Measurements from ENCODE around the gene CD38.
"Not testable (repeated sequence)": the region's sequence is repeated elsewhere in the genome, so short reads cannot be mapped to it uniquely, and the experiment has no call there.

The CD38 gene

DNA sequence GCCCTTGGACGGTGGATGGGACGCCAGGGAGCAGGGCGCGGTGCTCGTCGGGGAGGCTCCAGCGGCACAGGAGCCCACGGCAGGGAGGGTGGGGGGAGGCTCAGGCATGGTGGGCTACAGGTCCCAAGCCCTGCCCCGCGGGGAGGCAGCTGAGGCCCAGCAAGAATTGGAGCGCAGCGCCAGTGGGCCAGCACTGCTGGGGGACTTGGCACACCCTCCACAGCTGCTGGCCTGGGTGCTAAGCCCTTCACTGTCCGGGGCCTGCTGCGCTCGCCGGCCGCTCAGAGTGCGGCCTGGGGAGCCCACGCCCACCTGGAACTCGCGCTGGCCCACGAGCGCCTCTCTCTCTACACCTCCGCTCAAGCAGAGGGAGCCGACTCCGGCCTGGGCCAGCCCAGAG is 8.6 kb downstream of the CD38 start:
- in situ Hi-C loops (cut with HindIII; ENCODE audit: low pct_ligation_motif_present, low pct_unique_long_range_greater_than_20kb, low sequenced_read_pairs), result no loop called here
- DNase-seq, result no peak

DNA sequence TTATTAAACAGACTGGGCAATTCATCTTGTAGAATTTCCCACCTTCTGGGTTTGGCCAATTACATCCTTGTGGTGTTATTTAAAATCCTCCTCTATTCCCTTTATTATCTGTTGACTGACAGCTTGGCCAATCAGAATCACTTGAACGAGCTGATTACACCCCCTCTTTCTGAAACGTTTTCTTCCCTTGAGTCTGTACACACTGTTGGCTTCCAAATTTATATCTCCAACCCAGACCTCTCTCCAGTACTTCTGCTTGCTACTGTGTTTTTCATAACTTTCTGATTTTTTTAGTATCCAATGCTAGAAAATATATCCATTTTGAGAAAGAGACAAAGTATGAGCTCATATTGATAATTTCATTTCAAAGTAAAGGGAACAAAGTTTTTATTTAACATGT is 14.8 kb downstream of the CD38 start:
- in situ Hi-C loops (cut with HindIII; ENCODE audit: low pct_ligation_motif_present, low pct_unique_long_range_greater_than_20kb, low sequenced_read_pairs), result no loop called here
- DNase-seq, result no peak

DNA sequence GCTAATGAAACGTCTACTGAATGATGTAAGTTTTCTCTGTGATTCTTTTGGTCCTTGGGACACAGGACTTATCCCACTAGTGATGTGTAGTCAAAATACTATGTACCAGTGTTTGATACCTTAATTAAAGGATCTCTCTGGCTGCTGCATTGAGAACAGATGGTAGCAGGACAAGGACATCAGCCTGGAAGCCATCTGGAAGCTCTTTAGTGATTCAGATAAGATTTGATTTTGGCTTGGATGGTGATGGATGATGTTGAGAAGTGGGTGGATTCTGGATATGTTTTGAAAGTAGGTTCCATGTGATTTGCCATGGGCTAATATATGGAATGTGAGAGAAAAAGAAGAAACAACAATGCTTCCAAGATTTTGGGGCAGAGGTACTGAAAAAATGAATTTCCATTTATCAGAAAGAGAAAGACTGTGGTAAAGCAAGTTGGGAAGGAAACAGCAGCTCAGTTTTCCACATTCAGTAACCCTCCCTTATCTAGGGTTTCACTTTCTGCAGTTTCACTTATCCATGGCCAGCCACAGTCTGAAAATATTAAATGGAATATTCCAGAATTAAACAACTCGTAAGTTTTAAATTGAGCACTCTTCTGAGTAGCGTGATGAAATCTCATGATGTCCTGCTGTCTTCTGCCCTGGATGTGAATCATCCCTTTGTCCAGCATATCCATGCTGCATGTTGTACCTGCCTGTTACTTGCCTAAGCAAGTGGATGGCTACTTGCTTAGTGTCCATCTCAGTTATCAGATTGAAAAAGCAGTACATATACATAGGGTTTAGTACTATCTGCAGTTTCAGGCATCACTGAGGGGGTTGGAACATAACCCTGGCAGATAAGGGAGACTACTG is 15.6 kb downstream of the CD38 start:
- in situ Hi-C loops (cut with HindIII; ENCODE audit: low pct_ligation_motif_present, low pct_unique_long_range_greater_than_20kb, low sequenced_read_pairs), result no loop called here

DNA sequence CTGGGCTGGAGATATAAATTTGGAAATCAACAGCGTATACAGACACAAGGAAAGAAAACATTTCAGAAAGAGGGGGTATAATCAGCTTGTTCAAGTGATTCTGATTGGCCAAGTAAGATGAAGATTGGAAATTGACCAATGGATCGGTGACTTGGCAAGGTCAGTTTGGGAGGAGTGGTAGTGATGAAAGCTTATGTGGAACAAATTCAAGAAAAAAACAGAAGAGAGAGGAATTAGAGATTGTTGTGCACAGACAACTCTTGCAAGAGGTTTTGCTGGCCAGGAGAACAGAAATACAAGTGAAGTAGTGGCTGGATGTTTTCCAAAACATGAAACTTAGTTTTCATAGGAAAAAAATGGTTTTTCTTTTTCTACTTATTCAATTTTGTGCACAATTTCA is 16.3 kb downstream of the CD38 start:
- in situ Hi-C loops (cut with HindIII; ENCODE audit: low pct_ligation_motif_present, low pct_unique_long_range_greater_than_20kb, low sequenced_read_pairs), result no loop called here
- no peak for DNase-seq

More for the DNA sequence above, 15.6 kb downstream of the CD38 start:
- no peak for DNase-seq

DNA sequence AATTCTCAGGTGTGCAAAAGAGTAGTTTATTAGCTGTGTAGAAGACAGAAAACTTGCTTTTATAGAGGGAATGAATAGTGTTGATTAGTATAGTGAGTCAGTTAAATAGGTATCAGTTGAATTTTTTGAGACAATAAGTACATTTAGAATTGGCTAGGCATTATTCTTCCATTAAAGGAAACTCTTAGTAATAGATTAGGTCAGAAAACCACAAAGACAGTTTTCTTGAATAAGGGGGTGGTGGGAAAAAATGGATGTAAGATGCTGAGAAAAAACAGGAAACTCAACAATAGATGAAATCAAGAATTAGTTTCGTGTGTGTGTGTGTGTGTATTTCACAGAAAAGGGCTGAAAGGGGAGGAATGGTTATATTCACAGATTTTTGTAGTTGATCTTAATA is 16.8 kb downstream of the CD38 start:
- no peak for DNase-seq
- in situ Hi-C loops (cut with HindIII; ENCODE audit: low pct_ligation_motif_present, low pct_unique_long_range_greater_than_20kb, low sequenced_read_pairs), result no loop called here

DNA sequence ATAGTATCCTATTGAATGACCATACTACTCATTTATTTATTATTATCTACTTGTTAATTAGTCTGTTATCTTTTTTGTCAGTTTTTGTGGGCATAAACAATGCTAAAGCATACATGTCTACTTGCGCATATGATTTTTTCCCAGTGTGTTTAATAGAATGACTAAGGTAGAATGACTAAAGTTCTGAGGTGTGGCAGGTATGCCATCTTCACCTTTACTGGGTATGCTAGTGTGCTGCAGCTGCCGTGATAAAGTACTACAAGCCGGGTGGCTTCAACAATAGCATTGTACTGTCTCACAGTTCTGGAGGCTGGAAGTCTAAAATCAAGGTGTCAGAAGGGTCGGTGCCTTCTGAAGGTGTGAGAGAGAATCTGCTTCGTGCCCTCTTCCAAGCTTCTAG is 19.2 kb downstream of the CD38 start:
- in situ Hi-C loops (cut with HindIII; ENCODE audit: low pct_ligation_motif_present, low pct_unique_long_range_greater_than_20kb, low sequenced_read_pairs), result no loop called here

DNA sequence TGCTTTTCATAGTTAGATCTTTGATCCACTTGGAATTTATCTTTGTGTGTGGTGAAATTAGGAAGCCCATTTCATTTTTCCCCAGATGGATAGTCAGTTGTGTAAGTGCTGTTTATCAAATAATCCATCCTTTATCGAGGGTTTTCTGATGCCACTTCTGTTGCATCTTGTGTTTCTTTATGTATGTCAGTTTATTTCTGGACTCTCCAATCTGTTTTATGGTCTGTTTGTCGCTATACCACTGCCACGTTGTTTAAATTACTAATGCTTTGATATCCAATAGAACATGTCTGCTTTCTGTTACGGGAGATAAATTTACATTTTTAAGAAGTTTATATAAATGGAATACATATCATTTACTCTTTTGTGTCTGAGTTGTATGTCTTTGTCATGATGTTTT is 21.0 kb downstream of the CD38 start:
- no peak for DNase-seq
- in situ Hi-C loops (cut with HindIII; ENCODE audit: low pct_ligation_motif_present, low pct_unique_long_range_greater_than_20kb, low sequenced_read_pairs), result no loop called here

More for the DNA sequence above, 19.2 kb downstream of the CD38 start:
- DNase-seq, result no peak

DNA sequence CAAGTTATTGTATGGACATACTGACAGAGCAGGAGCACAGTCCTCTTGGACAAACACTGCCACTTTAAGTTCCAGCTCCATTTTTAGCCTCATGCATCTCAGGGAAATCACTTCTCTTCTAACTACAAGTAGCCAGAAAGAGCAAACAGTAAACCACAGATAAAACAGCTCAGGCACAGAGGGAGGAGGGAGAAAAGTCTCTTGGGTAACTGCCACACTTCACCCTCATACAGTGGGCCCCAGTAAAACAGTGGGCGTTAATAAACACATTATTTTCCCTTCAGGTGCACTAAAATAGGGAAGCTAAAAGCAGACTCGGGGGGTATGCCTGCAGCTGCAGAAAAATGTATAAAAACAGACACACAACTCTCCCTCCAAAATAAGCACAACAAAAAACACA is 21.6 kb downstream of the CD38 start:
- in situ Hi-C loops (cut with HindIII; ENCODE audit: low pct_ligation_motif_present, low pct_unique_long_range_greater_than_20kb, low sequenced_read_pairs), result no loop called here

DNA sequence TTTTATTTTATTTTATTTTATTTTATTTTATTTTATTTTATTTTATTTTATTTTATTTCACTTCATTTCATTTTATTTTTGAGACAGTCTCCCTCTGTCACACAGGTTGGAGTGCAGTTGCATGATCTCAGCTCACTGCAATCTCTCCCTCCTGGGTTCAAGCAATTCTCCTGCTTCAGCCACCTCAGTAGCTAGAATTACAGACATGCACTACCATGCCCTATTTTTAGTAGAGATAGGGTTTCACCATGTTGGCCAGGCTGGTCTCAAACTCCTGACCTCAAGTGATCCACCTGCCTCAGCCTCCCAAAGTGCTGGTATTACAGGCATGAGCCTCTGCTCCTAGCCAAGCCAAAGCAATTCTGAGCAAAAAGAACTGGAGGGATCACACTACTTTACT is 24.4 kb downstream of the CD38 start:
- DNase-seq; in situ Hi-C loops (cut with HindIII; ENCODE audit: low pct_ligation_motif_present, low pct_unique_long_range_greater_than_20kb, low sequenced_read_pairs): not testable (repeated sequence)

More for the DNA sequence above, 21.6 kb downstream of the CD38 start:
- no peak for DNase-seq

DNA sequence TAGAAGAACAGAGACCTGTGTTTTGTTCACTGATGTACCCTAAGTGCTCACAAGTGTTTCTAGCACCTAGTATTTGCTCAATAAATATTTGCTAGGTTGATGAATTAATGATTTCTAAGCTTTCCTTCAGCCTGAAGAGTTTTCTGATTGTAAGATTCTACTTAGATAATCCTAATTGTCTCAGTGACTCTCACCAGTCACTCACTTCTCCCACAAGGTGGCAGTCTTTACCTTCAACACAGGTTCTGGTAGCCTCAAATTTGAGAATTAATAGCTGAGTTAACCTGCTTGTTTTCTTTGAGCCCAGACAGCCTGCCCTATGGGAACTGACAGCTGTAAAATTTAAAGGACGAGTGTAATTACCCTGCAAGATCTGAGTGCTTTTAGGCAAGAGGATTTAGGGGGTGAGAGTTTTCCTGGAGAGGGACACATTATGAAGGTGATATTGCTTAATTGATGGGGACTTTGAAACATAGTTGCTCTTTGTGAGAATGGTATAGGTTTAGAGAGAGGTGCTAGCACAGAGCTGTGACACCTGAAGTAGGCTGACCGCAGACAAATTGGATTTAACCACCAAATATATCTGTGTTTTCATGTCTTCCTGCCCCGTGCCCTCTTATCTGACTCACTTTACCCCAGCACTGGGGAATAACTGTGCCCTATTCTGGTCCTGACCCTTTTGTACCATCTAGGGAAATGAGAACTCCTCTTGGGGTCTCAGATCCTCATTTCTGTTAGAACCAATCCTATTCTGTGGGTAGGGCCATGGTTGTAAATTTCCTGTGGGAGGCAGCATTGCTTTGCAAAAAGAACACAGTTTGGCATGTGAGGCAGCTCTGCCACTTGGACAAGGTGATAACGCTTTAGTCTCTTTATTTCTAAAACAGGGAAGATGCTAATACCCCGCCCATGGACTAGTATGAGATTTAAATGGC is 27.7 kb downstream of the CD38 start:
- peak; percentile 68 for DNase-seq
- in situ Hi-C loops (cut with HindIII; ENCODE audit: low pct_ligation_motif_present, low pct_unique_long_range_greater_than_20kb, low sequenced_read_pairs), result no loop called here

DNA sequence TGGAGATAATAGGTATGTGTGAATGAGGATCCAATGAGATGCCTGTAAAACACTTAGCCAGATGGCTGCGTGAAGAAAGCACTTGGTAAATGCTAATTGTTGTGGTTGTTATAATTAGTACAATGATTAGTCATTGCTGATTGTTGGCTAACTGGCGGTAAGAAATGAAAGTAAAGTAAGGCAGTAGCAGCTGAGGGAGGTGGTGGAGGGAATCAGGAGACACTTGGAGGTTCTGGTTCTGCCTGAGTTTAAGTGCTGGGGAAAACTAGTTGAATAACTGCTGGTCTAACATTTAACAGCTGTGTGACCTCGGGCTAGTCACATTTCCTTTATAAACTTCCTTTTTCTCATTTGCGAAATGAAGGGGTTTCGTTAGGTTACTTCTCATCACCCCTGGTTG is 30.9 kb downstream of the CD38 start:
- in situ Hi-C loops (cut with HindIII; ENCODE audit: low pct_ligation_motif_present, low pct_unique_long_range_greater_than_20kb, low sequenced_read_pairs), result no loop called here
- DNase-seq, result no peak

DNA sequence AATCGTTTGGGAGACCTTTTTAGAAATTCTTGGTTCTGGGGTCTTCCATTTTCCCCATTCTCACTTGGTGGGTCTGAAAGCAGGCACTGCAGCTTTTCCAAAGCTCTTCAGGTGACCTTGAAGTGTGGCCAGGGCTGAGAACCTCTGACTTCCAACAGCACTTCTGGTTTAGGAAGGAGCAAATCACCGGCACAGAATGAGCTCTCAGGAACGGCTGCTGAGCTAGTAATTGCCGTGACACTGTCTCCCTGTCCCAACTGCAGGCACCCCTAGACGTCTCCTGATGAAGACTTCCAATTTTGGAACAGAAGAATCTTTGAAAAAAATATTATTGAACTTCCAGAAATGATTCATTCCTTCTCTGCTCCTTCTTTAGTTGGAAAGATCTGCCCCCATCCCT is 31.3 kb downstream of the CD38 start:
- DNase-seq, result no peak
- in situ Hi-C loops (cut with HindIII; ENCODE audit: low pct_ligation_motif_present, low pct_unique_long_range_greater_than_20kb, low sequenced_read_pairs), result no loop called here

DNA sequence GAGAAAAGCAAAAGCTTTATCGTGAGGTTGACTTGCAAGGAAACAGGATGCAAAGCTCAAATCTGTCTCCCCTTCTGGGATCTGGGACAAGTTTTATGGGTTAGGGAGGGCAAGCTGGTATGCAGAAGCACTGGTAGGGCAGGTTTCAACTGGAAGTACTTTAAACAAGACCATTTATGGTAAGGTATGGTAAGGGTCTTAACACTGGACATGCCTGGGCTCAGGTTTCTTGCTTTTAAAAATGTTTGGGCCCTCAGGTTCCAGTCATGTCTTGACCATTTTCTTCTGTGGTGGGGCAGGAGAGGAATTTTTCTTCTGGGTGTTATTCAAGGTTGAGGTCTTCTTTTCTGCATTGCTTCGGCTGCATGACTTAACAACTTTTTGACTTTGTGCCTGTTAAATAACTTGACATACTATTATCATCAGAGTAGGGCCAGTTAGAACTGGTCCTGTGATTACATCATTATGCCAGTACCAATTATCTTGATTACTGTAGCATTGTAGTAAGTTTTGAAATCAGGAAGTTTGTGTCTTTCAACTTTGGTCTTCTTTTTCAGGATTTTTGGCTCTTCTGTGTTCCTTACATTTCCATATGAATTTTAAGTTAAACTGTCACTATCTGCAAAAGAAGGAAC is 33.7 kb downstream of the CD38 start:
- DNase-seq, result no peak
- in situ Hi-C loops (cut with HindIII; ENCODE audit: low pct_ligation_motif_present, low pct_unique_long_range_greater_than_20kb, low sequenced_read_pairs), result no loop called here

DNA sequence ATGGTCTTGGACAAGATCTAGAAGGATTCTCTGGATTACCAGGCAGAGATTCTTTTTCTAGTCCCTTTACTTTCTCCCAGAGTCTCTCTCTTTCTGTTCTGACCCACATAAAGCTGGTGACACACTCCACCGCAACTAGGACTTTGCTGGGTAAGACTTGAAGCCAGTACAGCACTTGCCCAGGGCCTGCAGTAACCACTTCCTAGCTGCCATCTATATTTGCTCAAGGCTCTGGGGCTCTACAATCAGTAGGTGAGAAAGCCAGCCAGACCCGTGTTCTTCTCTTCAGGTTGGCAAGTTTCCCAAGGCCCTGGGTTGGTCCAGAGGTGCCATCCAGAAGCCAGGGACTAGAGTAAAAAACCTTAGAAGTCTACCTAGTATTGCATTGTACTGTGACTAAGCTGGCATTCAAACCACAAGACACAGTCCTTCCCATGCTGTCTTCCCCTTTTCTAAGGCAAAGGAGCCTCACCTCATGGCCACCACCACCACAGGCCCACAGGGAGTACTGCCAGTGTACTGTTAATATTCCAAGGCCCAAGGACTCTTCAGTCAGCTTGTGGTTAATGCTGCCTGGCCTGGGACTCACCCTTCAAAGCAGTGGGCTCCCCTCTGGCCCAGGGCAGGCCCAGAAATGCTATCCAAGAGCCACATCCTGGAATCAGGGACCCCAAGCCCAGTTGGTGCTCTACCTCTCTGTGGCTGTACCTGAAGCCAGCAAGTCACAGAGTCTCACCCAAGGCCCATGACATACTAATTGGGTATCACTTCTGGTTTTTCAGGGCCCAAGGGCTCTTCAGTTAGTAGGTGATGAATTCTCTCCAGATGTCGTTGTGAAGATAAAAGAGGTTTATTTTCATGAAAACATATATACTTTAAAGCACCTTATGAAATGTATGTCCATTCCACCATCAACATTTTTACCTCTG is 54.7 kb downstream of the CD38 start:
- in situ Hi-C loops (cut with HindIII; ENCODE audit: low pct_ligation_motif_present, low pct_unique_long_range_greater_than_20kb, low sequenced_read_pairs), result no loop called here
- no peak for DNase-seq

DNA sequence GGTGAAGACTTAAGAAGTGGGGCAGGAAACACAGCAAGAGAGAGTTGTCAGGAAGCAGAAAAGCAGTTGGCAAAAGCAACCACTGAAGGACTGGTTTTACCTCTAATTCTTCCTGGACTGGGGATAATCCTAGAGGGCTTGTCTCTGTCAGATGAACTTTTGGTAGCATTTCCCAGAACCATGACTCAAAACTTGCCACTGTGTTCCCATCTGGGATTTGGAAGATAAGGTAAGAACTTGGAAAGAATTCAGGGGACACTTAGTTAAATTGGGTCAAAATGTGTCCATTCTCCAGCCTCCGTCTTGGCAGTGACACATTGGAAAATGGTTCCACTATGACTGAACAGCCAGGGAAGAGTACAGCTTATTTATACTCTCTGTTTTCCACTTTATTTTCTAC is 55.7 kb downstream of the CD38 start:
- in situ Hi-C loops (cut with HindIII; ENCODE audit: low pct_ligation_motif_present, low pct_unique_long_range_greater_than_20kb, low sequenced_read_pairs), result no loop called here
- DNase-seq, result no peak

DNA sequence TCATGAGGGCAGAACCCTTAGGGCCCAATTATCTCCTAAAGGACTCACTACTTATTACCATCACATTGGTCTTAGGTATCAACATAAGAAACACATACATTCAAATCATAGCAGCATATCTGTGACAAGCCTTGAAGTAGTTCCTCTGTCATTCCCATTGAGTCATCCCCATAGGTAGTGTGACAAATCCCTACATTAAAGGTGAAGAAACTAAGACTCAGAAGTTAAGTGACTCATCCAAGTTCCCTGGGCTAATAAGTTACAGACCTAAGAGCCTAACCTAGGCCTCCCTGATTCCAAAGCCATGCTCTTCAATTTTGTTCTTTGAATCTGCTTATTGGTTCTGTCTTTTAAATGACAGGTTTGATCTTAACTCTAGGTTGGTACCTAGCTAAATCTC is 58.2 kb downstream of the CD38 start:
- in situ Hi-C loops (cut with HindIII; ENCODE audit: low pct_ligation_motif_present, low pct_unique_long_range_greater_than_20kb, low sequenced_read_pairs), result no loop called here
- DNase-seq, result peak; percentile 75

DNA sequence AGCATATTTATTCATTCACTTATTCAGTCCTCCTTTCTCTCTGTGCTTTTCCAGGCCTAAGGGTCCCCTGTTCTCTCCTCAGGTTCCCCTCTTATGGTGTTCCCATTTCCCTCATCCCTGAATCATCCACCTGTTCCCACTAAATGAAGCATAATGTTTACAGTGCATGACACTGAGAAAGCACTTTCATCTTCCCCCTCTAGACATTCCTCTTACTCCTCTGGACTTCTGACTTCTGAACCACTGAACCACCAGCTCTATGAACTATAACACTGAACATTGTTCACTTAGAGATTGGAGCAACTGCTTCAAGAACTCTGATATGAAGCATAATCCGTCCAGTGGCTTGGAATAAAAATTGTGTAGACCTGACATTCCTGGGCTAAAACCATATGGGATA is 59.5 kb downstream of the CD38 start:
- in situ Hi-C loops (cut with HindIII; ENCODE audit: low pct_ligation_motif_present, low pct_unique_long_range_greater_than_20kb, low sequenced_read_pairs), result no loop called here
- no peak for DNase-seq

DNA sequence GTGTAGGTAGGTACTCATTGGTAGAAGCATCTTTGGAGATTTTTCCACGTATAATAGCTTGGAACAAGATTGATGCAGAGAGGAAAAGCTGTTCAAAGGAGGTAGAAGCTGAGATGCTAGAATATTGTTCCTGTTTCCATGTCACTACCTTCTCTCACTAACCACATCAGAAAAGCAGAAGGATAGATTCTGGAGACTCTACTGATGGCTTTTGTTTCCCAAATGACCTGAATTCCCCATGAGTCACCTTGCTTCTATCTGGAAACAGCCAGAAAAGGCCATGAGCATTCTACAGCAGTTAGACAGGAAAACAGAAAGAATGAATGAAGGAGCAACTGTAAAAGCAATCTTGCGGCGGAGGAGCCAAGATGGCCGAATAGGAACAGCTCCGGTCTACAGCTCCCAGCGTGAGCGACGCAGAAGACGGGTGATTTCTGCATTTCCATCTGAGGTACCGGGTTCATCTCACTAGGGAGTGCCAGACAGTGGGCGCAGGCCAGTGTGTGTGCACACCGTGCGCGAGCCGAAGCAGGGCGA is 63.1 kb downstream of the CD38 start:
- DNase-seq; in situ Hi-C loops (cut with HindIII; ENCODE audit: low pct_ligation_motif_present, low pct_unique_long_range_greater_than_20kb, low sequenced_read_pairs): not testable (repeated sequence)
